GM12878 (cell line): ENCODE results near the gene GTPBP4. TPM values are rescaled to one million over a fixed set of nuclear protein-coding genes. Genes with fewer than 3 reads are reported as not detected.

Experiments
- ATF3 ChIP-seq: IDR thresholded peaks from 2 replicates; pipeline ENCODE4 v1.6.1; 2011; ENCODE audit warnings: low read depth, mild to moderate bottlenecking, low read length, moderate library complexity, borderline replicate concordance; ENCODE audit errors: extremely low read depth
- BHLHE40 ChIP-seq, 2 experiments: fragments of 450-650 bp in 1 of 2; IDR thresholded peaks; 2 replicates each; pipeline ENCODE4 v1.6.1; 2011 to 2017; ENCODE audit warnings: low read depth in 2 of 2, borderline replicate concordance in 1 of 2, improper control_type of control experiment in 1 of 2, low read length in 1 of 2, mild to moderate bottlenecking in 1 of 2
- BMI1 ChIP-seq: fragments of 450-650 bp; IDR thresholded peaks from 2 replicates; pipeline ENCODE4 v1.6.1; 2016; ENCODE audit warnings: mild to moderate bottlenecking, moderate library complexity, borderline replicate concordance
- CHD1 ChIP-seq: IDR thresholded peaks from 2 replicates; pipeline ENCODE4 v1.6.1; 2012; ENCODE audit warnings: low read depth, low read length, improper control_type of control experiment
- CHD2 ChIP-seq: IDR thresholded peaks from 2 replicates; pipeline ENCODE4 v1.6.1; 2011; ENCODE audit warnings: low read depth, low read length, improper control_type of control experiment, borderline replicate concordance
- CTCF ChIP-seq, 3 experiments: IDR thresholded peaks in 2 of 3; conservative IDR thresholded peaks in 1 of 3; 2 replicates each; pipeline ENCODE4 v1.5.1; 2011; ENCODE audit warnings: low read depth in 3 of 3, low read length in 3 of 3, mild to moderate bottlenecking in 3 of 3, control low read depth in 2 of 3, moderate library complexity in 2 of 3, inconsistent platforms in 1 of 3, mixed read lengths in 1 of 3; ENCODE audit not compliant: control insufficient read depth in 2 of 3, insufficient read depth in 1 of 3; ENCODE audit errors: extremely low read depth in 1 of 3
- ELK1 ChIP-seq: IDR thresholded peaks from 2 replicates; pipeline ENCODE4 v1.6.1; 2012; ENCODE audit warnings: low read depth, low read length, improper control_type of control experiment
- HSF1 ChIP-seq: fragments of 150-350 bp; IDR thresholded peaks from 2 replicates; pipeline ENCODE4 v1.6.1; 2014; ENCODE audit warnings: mild to moderate bottlenecking, low read depth, low read length
- IKZF1 ChIP-seq: fragments of 450-650 bp; conservative IDR thresholded peaks from 2 replicates; pipeline ENCODE4 v1.6.1; 2017; ENCODE audit warnings: antibody characterized with exemption, mild to moderate bottlenecking
- IRF3 ChIP-seq: fragments of 450-650 bp; IDR thresholded peaks from 2 replicates; pipeline ENCODE4 v1.6.1; 2014; ENCODE audit warnings: mild to moderate bottlenecking
- MEF2A ChIP-seq: IDR thresholded peaks from 2 replicates; pipeline ENCODE4 v1.6.1; 2011; ENCODE audit warnings: low read depth, mild to moderate bottlenecking, low read length, moderate library complexity; ENCODE audit not compliant: insufficient read depth
- MYB ChIP-seq: fragments of 150-350 bp; IDR thresholded peaks from 2 replicates; pipeline ENCODE4 v1.6.1; 2014; ENCODE audit warnings: mild to moderate bottlenecking, low read depth, low read length, borderline replicate concordance
- NFXL1 ChIP-seq: fragments of 450-650 bp; IDR thresholded peaks from 2 replicates; pipeline ENCODE4 v1.6.1; 2017; ENCODE audit warnings: antibody characterized with exemption, mild to moderate bottlenecking, borderline replicate concordance
- NFYA ChIP-seq: IDR thresholded peaks from 2 replicates; pipeline ENCODE4 v1.6.1; 2011; ENCODE audit warnings: low read depth, mild to moderate bottlenecking, low read length, improper control_type of control experiment, borderline replicate concordance
- NFYB ChIP-seq: IDR thresholded peaks from 2 replicates; pipeline ENCODE4 v1.6.1; 2011; ENCODE audit warnings: low read depth, mild to moderate bottlenecking, low read length, improper control_type of control experiment, moderate library complexity; ENCODE audit not compliant: insufficient read depth
- RAD51 ChIP-seq: fragments of 450-650 bp; IDR thresholded peaks from 2 replicates; pipeline ENCODE4 v1.6.1; 2016; ENCODE audit warnings: moderate library complexity, mild to moderate bottlenecking, inconsistent platforms
- RB1 ChIP-seq: fragments of 450-650 bp; formaldehyde crosslinking; IDR thresholded peaks from 2 replicates; pipeline ENCODE4 v1.6.1; 2017; ENCODE audit warnings: mild to moderate bottlenecking, borderline replicate concordance
- SUZ12 ChIP-seq: fragments of 200-600 bp; sonication (generic); IDR thresholded peaks from one replicate; pipeline ENCODE4 v1.6.1; 2018; ENCODE audit warnings: antibody characterized with exemption, mild to moderate bottlenecking; ENCODE audit not compliant: unreplicated experiment
- TAF1 ChIP-seq: IDR thresholded peaks from 2 replicates; pipeline ENCODE4 v1.6.1; 2011; ENCODE audit warnings: mild to moderate bottlenecking, low read depth, low read length, borderline replicate concordance
- WRNIP1 ChIP-seq: IDR thresholded peaks from 2 replicates; pipeline ENCODE4 v1.6.1; 2011; ENCODE audit warnings: low read depth, low read length, improper control_type of control experiment, borderline replicate concordance
- YBX1 ChIP-seq: fragments of 450-650 bp; IDR thresholded peaks from 2 replicates; pipeline ENCODE4 v1.6.1; 2016; ENCODE audit warnings: antibody characterized with exemption
- ZNF622 ChIP-seq: fragments of 450-650 bp; IDR thresholded peaks from 2 replicates; pipeline ENCODE4 v1.6.1; 2017; ENCODE audit warnings: mild to moderate bottlenecking, inconsistent platforms
- ZZZ3 ChIP-seq: IDR thresholded peaks from 2 replicates; pipeline ENCODE4 v1.6.1; 2011; ENCODE audit warnings: low read depth; ENCODE audit not compliant: control insufficient read depth, insufficient read length
- polyA plus RNA-seq, 11 experiments: library from polyadenylated mRNA; depleted of rRNA in 4 of 11; unstranded in 6 of 11; stranded (reverse) in 5 of 11; fragments of >200 nt; fragmentation: Nextera tagmentation in 4 of 11; fragmentation: Illumina TruSeq in 1 of 11; extraction: Ambion mirVana in 4 of 11; extraction: Trizol in 1 of 11; gene quantifications; 1 replicate in 1 of 11; 2 replicates in 10 of 11; pipeline versions ENCODE4 v1.2.1 to v1.2.3, GENCODE V29; 2011 to 2016; ENCODE audit warnings: inconsistent platforms in 2 of 11, missing spikeins in 2 of 11, low read depth in 1 of 11
- total RNA-seq, 4 experiments: library from RNA; depleted of rRNA in 3 of 4; stranded (reverse); fragments of >200 nt in 3 of 4; fragmentation: Illumina TruSeq in 1 of 4; extraction: Trizol in 1 of 4; gene quantifications; 2 replicates each; pipeline versions ENCODE4 v1.2.1 to v1.2.3, GENCODE V29; 2013 to 2021

Gene GTPBP4
- total and polyA plus RNA-seq, 10 of the 15 experiments (the other 5 are each of a cell fraction or from before 2014, with no cell fraction given): 58.5 to 118 (median 71.4) TPM

- TF ChIP-seq RB1 (no peak), WRNIP1 (no peak), YBX1 (no peak), SUZ12 (no peak), IKZF1 (peak; percentile 34), ATF3 (no peak), NFYA (no peak), CHD1 (no peak), NFYB (no peak), IRF3 (no peak), CTCF (IDR thresholded peaks at IDR 0.05 in 2 of 3, conservative IDR thresholded peaks at IDR 0.05 in 1 of 3; ENCODE audit: control insufficient read depth in 2 of 3, extremely low read depth in 1 of 3, insufficient read depth in 1 of 3, low read depth in 3 of 3, low read length in 3 of 3) (no peak), ZZZ3 (no peak), BHLHE40 (IDR thresholded peaks at IDR 0.05; ENCODE audit: borderline replicate concordance in 1 of 2, low read depth in 2 of 2, low read length in 1 of 2) (peak; percentile 6 to 13; a peak in 2 of 4 replicates), TAF1 (no peak), MYB (no peak), ZNF622 (no peak), RAD51 (no peak), BMI1 (no peak), HSF1 (no peak), CHD2 (no peak), MEF2A (no peak), ELK1 (no peak), NFXL1 (no peak)
Observed at GRCh38 chr10:974038-974784, 14.0 kb upstream of the GTPBP4 start (continued).
